Kidney tubule cell (primary cell): ENCODE results near the gene DDX51.
"Not testable (repeated sequence)": the region's sequence is repeated elsewhere in the genome, so short reads cannot be mapped to it uniquely, and the experiment has no call there.

ENCODE experiments used
- DNase-seq: peaks from one replicate; pipeline ENCODE4 v3.0.0-alpha.2; 2018; ENCODE audit warnings: low spot score

The DDX51 gene

DNA sequence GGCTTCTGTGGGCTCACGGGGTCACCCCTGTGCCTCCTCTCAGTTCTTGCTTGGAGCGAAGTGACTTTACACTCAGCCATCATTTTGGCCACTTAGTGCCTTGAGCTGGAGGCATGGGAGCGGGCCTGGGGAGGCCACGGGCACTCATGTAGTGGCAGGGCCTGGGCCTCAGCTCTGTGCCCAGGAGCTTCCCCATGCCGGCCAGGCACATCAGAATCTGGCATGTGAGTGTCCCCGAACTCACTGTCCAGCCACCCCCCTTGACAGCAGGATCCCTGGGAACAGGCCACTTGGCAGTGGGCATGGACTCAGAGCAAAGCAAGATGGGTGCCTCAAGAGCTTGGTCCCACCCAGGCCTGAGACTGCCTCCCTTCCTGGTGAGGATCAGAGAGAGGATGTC, 29.5 kb downstream of the DDX51 start:
- no peak for DNase-seq

DNA sequence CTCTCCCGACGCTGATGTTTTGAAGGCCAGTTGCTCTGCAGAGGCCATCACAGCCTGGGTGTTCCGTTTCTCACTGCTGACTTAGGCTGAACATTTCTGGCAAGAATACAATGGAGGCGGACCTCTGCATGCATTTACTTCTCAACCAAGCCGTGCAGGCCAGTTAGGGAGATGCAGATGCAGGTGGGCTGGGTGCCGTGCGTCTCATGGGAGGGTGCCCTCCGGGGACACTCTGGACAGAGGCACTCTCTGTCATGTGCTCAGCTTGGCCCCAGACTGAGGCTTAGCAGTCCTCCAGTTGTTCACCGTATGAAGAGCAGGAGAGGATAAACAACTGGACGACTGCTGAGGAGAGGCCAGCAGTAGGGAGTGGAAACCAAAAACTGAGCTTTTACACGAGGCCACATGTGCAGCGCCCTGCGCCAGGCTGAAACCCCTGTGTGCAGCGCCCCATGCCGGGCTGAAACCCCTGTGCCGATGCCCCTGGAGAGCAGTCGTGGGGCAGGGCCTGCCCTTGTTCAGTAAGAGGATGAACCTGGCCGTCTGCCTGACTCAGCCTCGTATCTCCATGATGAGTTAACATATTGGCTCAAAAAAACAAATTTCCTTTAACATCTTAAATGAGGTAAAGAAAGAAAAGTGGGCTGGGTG, 32.3 kb downstream of the DDX51 start:
- DNase-seq, result no peak

DNA sequence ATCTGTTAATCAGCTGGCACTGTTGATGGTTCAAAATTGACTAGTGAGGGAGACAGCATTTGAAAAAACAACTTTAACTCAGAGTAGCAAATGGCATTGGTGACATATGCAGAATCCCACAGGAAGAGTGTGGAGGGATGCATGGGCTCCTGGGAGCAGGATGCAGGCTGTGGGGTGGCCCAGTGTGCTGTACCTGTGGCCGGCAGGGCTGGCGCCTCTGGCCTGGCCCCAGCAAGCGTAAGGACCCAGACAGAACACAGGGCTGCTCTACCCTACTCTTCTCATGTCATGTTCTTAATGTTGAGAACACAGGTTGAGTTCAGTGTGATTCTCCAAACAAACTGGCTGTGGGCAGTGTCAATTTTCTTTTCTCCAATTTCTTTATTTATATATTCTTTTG, 33.4 kb downstream of the DDX51 start:
- DNase-seq, result no peak

DNA sequence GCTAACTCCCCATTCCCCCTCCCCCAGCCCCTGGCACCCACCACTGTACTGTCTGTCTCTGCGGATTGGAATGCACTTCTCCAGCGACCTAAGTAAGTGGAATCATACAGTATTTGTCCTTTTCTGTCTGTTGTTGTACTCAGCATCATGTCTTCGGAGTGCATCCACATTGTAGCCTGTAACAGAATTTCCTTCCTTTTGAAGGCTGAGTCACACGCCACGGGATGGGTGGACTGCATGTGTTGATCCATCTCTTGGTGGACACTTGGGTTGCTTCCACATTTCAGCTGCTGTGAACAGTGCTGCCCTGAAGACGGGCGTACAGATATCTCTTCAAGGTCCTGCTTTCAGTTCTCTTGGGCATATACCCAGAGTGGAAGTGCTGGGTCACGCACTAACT, 34.4 kb downstream of the DDX51 start:
- DNase-seq, result no peak

DNA sequence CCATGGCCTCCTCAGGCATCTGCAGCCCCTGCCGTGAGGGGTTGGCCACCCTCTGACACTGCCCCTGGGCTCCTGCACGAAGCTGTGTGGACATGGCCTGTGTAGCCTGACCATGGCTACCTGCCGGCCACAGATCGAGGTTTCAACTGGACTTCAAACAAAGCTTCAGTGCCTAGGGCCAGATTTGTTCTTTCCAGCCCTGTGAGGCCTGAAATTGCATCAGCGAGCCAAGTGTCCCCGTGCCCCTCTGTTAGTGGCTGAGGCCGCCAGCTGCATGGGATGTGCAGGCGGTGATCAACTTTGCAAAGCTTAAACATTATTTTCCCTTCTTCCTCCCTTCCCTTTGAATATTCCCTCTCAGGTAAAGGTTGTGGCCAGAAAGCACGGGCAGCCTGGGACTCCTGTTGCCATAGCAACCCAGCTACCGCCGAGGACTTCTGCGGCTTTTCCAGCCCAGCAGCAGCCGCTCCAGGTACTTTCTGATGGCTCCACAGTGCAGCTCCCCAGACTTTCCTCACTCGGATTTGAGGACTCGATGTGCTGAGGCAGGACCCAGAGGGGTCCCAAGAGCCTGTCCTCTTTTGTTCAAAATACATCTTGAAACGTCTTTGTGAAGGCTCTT, 35.8 kb downstream of the DDX51 start:
- DNase-seq, result no peak

DNA sequence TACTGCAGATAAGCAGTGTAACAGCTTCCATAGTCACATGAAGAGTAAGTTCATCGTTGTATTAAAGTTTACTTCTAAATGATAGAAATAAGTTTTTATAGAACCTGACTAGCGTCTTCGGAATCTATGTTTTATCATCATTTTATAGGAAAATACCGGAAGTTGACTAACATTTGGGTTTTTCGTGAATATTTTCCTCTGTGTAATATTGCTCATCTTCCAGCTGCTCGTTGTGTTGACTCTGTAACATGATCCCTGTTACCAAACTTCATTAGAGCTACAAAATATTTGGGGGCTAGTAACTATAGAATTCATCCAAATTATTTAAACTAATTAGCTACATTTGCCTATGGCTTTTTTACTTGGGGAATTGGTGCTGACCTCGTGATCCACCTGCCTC, 37.2 kb downstream of the DDX51 start:
- no peak for DNase-seq

DNA sequence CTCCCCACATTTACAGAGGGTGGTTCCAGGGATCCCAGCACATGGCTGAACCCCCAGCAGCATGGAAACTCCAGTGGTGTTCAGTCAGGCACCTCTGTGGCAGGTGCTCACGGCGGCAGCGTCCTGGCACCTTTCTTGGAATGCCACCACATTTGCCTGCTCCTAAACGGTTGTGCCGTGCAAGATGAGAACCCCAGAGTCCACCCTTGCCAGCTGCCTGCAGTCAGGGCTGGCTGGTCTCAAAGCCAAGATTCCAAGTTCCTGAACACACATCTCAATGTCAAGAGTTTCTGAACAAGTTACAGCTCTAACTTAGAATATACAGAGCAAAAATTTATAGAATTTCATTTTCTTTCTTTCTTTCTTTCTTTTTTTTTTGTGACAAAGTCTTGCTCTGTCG, 38.7 kb downstream of the DDX51 start:
- no peak for DNase-seq

DNA sequence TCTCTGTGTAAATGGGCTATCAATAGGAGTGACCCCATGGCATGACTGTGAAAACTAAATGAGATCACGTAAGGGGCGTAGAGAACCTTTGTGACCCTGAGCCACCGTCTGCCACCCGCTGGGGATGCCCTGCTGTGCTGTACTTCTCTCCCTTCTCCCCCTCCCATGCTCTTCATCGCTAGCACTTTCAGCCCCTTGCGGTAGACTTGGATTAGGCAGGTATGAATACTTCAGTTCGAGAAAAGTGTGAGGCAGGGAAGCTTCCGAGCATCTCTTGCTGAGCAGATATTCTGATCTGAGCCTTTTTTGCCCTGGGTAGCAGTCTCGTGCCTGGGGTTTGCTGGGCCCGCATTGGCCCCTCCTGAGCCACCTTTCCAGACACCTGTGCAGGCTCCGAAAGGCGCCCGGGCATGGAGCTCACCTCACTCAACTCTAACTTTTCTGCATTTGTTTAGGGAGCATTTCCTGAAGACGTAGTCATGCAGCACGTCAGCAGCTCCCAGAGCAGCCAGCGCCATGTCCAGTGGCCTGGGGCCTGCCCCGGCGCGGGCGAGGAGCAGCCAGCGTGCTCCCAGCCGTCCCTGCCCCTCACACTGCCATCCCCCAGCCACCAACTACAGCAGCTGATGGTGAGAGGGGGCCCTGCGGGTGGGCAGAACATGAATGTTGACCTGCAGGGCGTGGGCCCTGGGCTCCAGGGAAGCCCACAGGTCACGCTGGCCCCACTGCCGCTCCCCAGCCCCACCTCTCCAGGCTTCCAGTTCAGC, 40.4 kb downstream of the DDX51 start:
- no peak for DNase-seq

DNA sequence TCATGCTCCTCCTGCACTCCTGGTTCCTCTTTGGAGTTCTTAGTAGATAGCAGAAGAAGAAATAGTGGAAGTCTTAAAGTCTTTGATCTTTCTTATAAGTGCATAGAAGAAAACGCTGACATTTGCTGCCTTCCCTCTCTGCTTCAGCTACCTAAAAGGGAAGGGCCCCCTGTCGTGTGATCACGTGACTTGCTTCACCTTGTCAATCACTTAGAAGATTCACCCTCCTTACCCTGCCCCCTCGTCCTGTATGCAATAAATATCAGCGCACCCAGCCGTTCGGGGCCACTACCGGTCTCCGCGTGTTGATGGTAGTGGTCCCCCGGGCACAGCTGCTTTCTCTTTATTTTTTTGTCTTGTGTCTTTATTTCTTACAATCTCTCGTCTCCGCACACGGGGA, 41.0 kb downstream of the DDX51 start:
- not testable (repeated sequence) for DNase-seq

DNA sequence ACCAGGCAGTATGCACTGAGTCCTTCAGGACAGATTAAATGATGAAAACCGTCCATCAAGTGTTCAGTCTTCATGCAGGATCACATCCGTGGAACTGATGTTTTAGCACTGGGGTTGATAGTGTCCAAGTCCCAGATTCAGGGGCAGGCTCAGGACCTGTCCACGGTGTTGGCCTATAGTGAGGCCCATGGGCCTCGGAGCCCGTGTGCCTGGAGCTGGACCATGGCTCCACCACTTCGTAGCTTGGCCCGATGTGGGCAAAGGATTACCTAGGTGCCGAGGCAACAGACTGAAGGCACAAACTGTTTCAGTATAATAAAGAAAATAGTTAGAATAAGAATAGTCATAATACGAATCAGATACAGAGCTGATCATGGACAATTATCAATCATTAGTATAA, 41.8 kb downstream of the DDX51 start:
- no peak for DNase-seq

DNA sequence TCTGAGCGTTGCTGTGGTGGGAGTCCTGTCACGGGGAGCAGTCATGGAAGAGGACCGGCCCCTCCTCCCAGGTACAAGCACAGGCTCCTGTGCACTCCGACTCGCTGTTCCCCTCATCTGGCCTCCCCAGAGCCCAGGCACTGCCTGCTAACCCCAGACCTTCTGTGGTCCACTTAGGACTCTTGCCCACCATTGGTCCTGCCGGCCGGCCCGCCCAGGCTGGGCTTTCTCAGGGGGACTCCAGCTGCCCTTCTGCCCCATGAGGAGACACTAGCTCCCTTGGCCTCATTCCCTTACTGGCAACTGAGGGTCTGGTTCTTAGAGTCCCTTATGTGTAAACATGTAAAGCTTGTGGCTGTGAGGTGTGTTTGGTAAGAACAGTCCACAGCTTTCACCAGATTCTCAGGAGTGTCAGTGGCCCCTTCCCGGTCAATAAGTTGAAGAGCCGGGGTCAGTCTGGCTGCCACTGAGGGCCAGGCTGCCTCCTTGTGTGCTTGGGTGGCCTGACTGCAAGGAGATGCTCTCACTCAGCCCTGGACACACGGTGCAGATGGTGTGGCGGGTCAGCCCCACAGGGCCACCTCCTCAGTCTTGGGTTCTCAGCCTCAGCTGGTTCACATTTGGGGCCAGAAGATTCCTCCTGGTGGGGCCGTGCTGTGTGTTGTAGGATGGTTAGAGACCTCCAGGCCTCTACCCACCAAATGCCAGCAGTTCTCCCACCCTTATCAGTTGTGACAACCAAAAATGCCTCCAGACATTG, 43.6 kb downstream of the DDX51 start:
- no peak for DNase-seq

DNA sequence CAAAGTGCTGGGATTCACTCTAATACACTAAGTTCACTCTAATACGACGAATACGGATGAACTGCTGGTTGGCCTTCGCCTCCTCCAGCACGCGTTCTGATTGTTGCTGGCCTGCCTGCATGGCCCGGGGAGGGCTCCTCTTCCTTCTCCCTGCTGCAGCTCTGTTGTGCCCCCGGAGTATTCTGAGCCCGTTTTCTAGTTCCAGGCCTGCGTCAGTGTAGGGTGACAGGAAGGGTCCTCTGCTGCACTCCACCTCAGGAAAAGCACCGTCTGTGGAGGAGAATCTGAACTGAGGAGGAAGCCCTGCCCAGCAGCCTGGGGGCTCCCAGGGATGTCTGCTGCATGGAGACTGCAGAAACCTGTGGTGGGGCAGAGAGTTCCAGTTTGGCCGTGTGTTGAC, 44.4 kb downstream of the DDX51 start:
- no peak for DNase-seq

DNA sequence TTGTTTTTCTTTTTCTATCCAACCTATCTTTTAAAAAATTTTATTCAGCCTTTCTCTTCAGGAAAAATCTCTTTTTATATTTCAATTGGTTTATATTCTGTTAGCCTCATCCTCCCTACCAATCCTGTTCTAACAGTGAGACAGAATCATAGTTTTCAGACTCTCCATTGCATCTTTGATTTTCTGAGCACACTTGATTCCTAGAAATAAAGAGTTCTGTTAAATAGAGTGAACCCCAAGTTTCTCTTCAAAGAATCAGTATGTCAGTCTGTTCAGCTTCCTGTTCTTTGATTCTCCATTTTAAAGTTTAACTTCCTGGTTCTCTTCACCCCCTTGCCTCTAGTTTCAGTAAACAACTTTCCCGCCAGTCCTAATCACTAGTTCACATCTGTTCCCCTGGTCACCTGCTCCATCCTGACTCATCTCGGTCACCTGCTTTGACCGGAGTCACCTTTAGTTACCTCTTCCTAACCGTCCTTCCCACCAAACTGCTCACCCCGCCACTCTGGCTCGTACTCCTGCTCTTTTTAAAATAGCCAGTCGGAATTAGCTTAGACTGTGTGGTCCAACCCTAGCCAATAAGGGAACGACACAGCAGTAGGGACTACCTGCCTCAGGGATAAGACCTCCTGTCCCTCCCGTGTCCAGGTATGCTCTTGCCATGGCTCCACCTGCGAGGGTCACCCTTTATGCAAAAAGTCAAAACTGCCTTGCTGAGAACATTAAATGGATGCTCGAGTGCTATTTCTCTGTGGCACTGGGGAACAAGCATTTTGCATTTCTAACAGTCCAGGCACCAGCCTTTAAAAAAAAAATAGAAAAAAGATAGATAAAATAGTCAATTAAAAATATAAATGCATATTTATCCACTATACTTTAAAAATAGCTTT, 48.4 kb downstream of the DDX51 start:
- no peak for DNase-seq

DNA sequence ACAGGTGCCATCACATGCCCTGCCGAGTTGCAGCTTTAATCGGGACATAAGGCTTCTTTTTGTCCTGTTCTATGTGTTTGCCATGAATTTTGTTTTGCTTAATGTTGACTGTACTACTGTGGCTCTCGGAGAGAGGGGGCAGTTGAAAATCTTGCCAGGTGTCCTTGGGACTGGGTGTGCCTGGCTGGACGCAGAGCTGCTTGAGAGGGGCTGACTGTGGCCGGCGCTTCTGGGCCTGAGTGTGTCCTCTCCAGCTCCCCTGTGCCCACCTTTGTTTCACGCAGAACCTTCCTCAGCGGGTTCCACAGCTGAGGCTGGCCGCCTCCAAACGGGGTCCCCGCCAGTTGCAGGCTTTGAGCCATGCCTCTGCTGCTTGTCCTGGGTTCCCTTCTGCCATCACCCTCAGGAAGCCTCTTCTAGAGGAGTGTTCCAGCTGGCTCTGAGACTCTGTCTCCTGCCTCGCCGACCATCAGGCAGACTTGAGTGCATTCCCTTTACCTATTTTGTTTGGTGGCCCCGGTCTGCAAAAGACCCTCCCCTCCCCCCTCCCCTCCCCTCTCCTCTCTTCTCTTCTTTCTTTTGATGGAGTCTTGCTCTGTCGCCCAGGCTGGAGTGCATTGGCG, 49.7 kb downstream of the DDX51 start:
- DNase-seq, result no peak

DNA sequence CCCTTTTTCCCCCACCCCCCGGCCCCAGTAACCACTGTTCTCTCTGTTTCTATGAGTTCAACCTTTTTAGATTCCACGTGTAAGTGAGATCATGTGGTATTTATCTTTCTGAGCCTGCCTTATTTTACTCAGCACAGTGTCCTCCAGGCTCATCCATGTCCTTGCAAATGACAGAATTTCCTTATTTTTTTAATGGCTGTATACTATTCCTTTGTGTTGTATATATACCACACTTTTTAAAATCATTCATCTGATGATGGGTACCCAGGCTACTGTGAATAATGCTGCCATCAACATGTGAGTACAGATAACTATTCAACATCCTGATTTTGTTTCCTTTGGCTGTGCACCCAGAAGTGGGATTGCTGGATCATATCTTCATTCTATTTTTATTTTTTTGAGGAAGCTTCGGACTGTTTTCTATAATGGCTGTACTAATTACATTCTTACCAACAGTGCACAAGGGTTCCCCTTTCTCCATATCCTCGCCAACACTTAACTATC, 54.7 kb downstream of the DDX51 start:
- no peak for DNase-seq
